Endothelial cell of umbilical vein (primary cell): ENCODE results near the gene LAMTOR4. TPM values are rescaled to one million over a fixed set of nuclear protein-coding genes. Genes with fewer than 3 reads are reported as not detected.

Experiments
- BruUV-seq: library from RNA; stranded (reverse); fragments of 400-500 nt; replicated peaks from 2 replicates; lab custom pipeline; 2021; lab: Mats Ljungman, UMichigan
- CTCF ChIA-PET: fragments of 300-600, 350-600 bp; sonication (Branson Sonifier 250); formaldehyde crosslinking; loops from one replicate; lab custom pipeline; 2021; ENCODE audit warnings: antibody characterized with exemption, inconsistent platforms; lab: Charles Lee
- POLR2A ChIA-PET: fragments of 300-600, 350-600 bp; sonication (Branson Sonifier 250); formaldehyde crosslinking; loops from one replicate; lab custom pipeline; 2021; ENCODE audit warnings: antibody characterized with exemption, inconsistent platforms; lab: Charles Lee
- DNase-seq: peaks from one replicate; pipeline ENCODE4 v3.0.0-alpha.2; 2011; ENCODE audit warnings: low read depth, low spot score
- FAIRE-seq: peaks from 2 replicates; lab custom pipeline; 2011; peaks lifted over from hg19 to GRCh38; lab: Jason Lieb, UNC
- H2AFZ ChIP-seq: 2 replicates; pipeline ENCODE4 v1.6.0; 2012; ENCODE audit warnings: low read depth, low read length, control low read depth, inconsistent platforms
- H3K27ac ChIP-seq: 2 replicates; pipeline ENCODE4 v1.5.1; 2011; ENCODE audit warnings: low read depth, mild to moderate bottlenecking, control low read depth, low read length, moderate library complexity; ENCODE audit not compliant: insufficient read depth
- H3K27me3 ChIP-seq, 2 experiments: 2 replicates each; pipeline versions ENCODE4 v1.6.0 to v1.6.1; 2011; ENCODE audit warnings: low read length in 2 of 2, mixed read lengths in 1 of 2; ENCODE audit not compliant: control insufficient read depth in 2 of 2, insufficient read depth in 2 of 2
- H3K36me3 ChIP-seq, 2 experiments: 2 replicates in 1 of 2; 3 replicates in 1 of 2; pipeline ENCODE4 v1.5.1; 2011; ENCODE audit warnings: low read length in 2 of 2, mild to moderate bottlenecking in 1 of 2, moderate library complexity in 1 of 2; ENCODE audit not compliant: control insufficient read depth in 2 of 2, insufficient read depth in 2 of 2; ENCODE audit errors: extremely low read depth in 1 of 2
- H3K4me1 ChIP-seq: 3 replicates; pipeline ENCODE4 v1.5.1; 2011; ENCODE audit warnings: mild to moderate bottlenecking, low read length; ENCODE audit not compliant: control insufficient read depth, insufficient read depth; ENCODE audit errors: extremely low read depth
- H3K4me2 ChIP-seq: 2 replicates; pipeline ENCODE4 v1.6.1; 2011; ENCODE audit warnings: low read length, control low read depth, mixed read lengths; ENCODE audit not compliant: insufficient read depth
- H3K4me3 ChIP-seq, 3 experiments: fragments of 200-600 bp in 1 of 3; sonication (generic), shearing (Covaris generic) in 1 of 3; replicated peaks in 1 of 3; 2 replicates each; pipeline ENCODE4 v1.5.1; 2011 to 2016; ENCODE audit warnings: control low read depth in 3 of 3, low read length in 3 of 3, mild to moderate bottlenecking in 2 of 3, inconsistent platforms in 1 of 3, low read depth in 1 of 3, moderate library complexity in 1 of 3; ENCODE audit not compliant: insufficient read depth in 1 of 3
- H3K79me2 ChIP-seq: 2 replicates; pipeline ENCODE4 v1.6.0; 2012; ENCODE audit warnings: low read length, inconsistent platforms; ENCODE audit not compliant: control insufficient read depth, insufficient read depth
- H3K9ac ChIP-seq: replicated peaks from 2 replicates; pipeline ENCODE3; 2011; ENCODE audit warnings: low read length, control low read depth; ENCODE audit not compliant: insufficient read depth; ENCODE audit errors: extremely low read depth
- H3K9me1 ChIP-seq: replicated peaks from 3 replicates; pipeline ENCODE4 v1.6.0; 2011; ENCODE audit warnings: mild to moderate bottlenecking, low read length; ENCODE audit not compliant: control insufficient read depth, insufficient read depth; ENCODE audit errors: extremely low read depth
- H3K9me3 ChIP-seq: replicated peaks from 2 replicates; pipeline ENCODE4 v1.5.1; 2012; ENCODE audit warnings: low read length, inconsistent platforms; ENCODE audit not compliant: control insufficient read depth, insufficient read depth
- H4K20me1 ChIP-seq: replicated peaks from 2 replicates; pipeline ENCODE3; 2011; ENCODE audit warnings: mild to moderate bottlenecking, low read length; ENCODE audit not compliant: control insufficient read depth, insufficient read depth; ENCODE audit errors: extremely low read depth
- CTCF ChIP-seq, 2 donors: IDR thresholded peaks; 1 replicate in 1 of 2; 2 replicates in 1 of 2; pipeline ENCODE4 v1.5.1; 2011; ENCODE audit warnings: low read length in 2 of 2, mild to moderate bottlenecking in 2 of 2, moderate library complexity in 2 of 2, control low read depth in 1 of 2, inconsistent platforms in 1 of 2, low read depth in 1 of 2; ENCODE audit not compliant: insufficient read depth in 1 of 2; ENCODE audit errors: extremely low read depth in 1 of 2
- EZH2 ChIP-seq: IDR thresholded peaks from 2 replicates; pipeline ENCODE4 v1.6.1; 2012; ENCODE audit warnings: borderline replicate concordance, low read depth, mild to moderate bottlenecking, moderate library complexity, low read length, inconsistent platforms; ENCODE audit not compliant: severe bottlenecking
- FOS ChIP-seq: IDR thresholded peaks from 2 replicates; pipeline ENCODE4 v1.6.1; 2011; ENCODE audit warnings: mild to moderate bottlenecking, low read length, moderate library complexity, borderline replicate concordance; ENCODE audit not compliant: insufficient read depth
- GATA2 ChIP-seq: IDR thresholded peaks from 2 replicates; pipeline ENCODE4 v1.7.0; 2011; ENCODE audit warnings: low read depth, mild to moderate bottlenecking, moderate library complexity, mixed read lengths, low read length; ENCODE audit not compliant: insufficient read length, insufficient read depth
- JUN ChIP-seq: IDR thresholded peaks from 2 replicates; pipeline ENCODE4 v1.6.1; 2011; ENCODE audit warnings: borderline replicate concordance, low read depth; ENCODE audit not compliant: insufficient read length, insufficient read depth
- MYC ChIP-seq: IDR thresholded peaks from one replicate; pipeline ENCODE4 v1.6.1; 2011; ENCODE audit warnings: mild to moderate bottlenecking, low read depth, low read length
- POLR2A ChIP-seq: IDR thresholded peaks from 2 replicates; pipeline ENCODE4 v1.6.1; 2012; ENCODE audit warnings: low read depth, mild to moderate bottlenecking, control low read depth, low read length
- dilution Hi-C: fragments of 300-500 bp; cut with MboI; formaldehyde crosslinking; loops from one replicate; pipeline ENCODE4 v1.15.0; 2019; ENCODE audit warnings: low sequenced_read_pairs; ENCODE audit not compliant: extremely low pct_ligation_motif_present
- intact Hi-C: fragments of 100-400 bp; cut with micrococcal nuclease; formaldehyde crosslinking; loops from one replicate; pipeline ENCODE4 v1.10.0; 2022
- polyA plus RNA-seq, 4 experiments: library from polyadenylated mRNA; depleted of rRNA in 3 of 4; stranded (reverse) in 3 of 4; unstranded in 1 of 4; fragments of >200 nt; gene quantifications; 2 replicates each; pipeline versions ENCODE4 v1.2.1 to v1.2.3, GENCODE V29; 2011 to 2012; ENCODE audit warnings: missing spikeins in 1 of 4
- total RNA-seq: library from RNA; stranded (reverse); gene quantifications from 2 replicates; pipeline ENCODE4 v1.2.3, GENCODE V29; 2021

LAMTOR4 gene
- total and polyA plus RNA-seq, 2 donors (not counting 3 experiments of a cell fraction or from before 2014, with no cell fraction given), result 139 to 520 TPM

GRCh38 chr7:100152937-100153666 lies 4.4 kb downstream of the LAMTOR4 start:
- H3K27ac ChIP-seq, result no peak overlapping the region
- TF ChIP-seq FOS, result no peak
- H3K4me1 ChIP-seq, result peaks cover 16% of the 10 kb centered on the region
- FAIRE-seq (no peak), DNase-seq (no peak)
- no TSS peak for BruUV-seq
- ChIA-PET POLR2A (no interaction called here), CTCF (no interaction called here)
- dilution Hi-C loops, result no loop called here
- intact Hi-C loops, result no loop called here
- no peaks in the 10 kb centered on the region for H3K9me3 ChIP-seq
- H3K4me2 ChIP-seq, result no peak overlapping the region
- no peaks in the 10 kb centered on the region for H3K27me3 ChIP-seq
- no peak overlapping the region for H2AFZ ChIP-seq
- H3K4me3 ChIP-seq, result no peak overlapping the region
- H3K9me1 ChIP-seq, result no peaks in the 10 kb centered on the region
- peaks cover 13% of the 10 kb centered on the region for H3K79me2 ChIP-seq
- H3K9ac ChIP-seq, result no peak overlapping the region
- peaks cover 0 to 17% of the 10 kb centered on the region in 2 experiments for H3K36me3 ChIP-seq
- no peaks in the 10 kb centered on the region for H4K20me1 ChIP-seq

- peaks cover 13% of the 10 kb centered on the region for H3K4me1 ChIP-seq
- DNase-seq, result no peak
- no peak for FAIRE-seq
- ChIA-PET POLR2A (no interaction called here), CTCF (interaction anchor here (1.5 kb wide), 1 partner anchor 21 kb away, joined by 3 read pairs; no protein-coding TSS in a partner anchor)
- H4K20me1 ChIP-seq, result no peaks in the 10 kb centered on the region
- dilution Hi-C loops, result no loop called here
- no peak overlapping the region for H2AFZ ChIP-seq
- H3K9me3 ChIP-seq, result no peaks in the 10 kb centered on the region
- peaks cover 0 to 17% of the 10 kb centered on the region in 2 experiments for H3K36me3 ChIP-seq
- no peak for TF ChIP-seq CTCF (IDR thresholded peaks at IDR 0.05; ENCODE audit: extremely low read depth in 1 of 2, insufficient read depth in 1 of 2, low read depth in 1 of 2, low read length in 2 of 2)
- no peak for TF ChIP-seq GATA2
- TF ChIP-seq FOS, result no peak
- TF ChIP-seq JUN, result no peak
- no peak for TF ChIP-seq MYC
- TF ChIP-seq EZH2, result no peak
- no peak for TF ChIP-seq POLR2A
- no peak overlapping the region for H3K27ac ChIP-seq
- no peak overlapping the region for H3K9ac ChIP-seq
- no TSS peak for BruUV-seq
- peaks cover 12% of the 10 kb centered on the region for H3K79me2 ChIP-seq
- no peak overlapping the region for H3K4me2 ChIP-seq
- no peak overlapping the region for H3K4me3 ChIP-seq
- H3K27me3 ChIP-seq, result no peaks in the 10 kb centered on the region
- intact Hi-C loops, result no loop called here
- H3K9me1 ChIP-seq, result no peaks in the 10 kb centered on the region
Observed at GRCh38 chr7:100153708-100154535, 5.2 kb downstream of the LAMTOR4 start.
